ENCODE measurements around the gene RTL10. TPM values are rescaled to one million over a fixed set of nuclear protein-coding genes. Genes with fewer than 3 reads are reported as not detected.
A peak's percentile ranks its signal among the peaks of the same experiment; 100 is the strongest.

RTL10 gene
- total RNA-seq, 1 experiment from 2014 or later = 13.0 TPM

DNA sequence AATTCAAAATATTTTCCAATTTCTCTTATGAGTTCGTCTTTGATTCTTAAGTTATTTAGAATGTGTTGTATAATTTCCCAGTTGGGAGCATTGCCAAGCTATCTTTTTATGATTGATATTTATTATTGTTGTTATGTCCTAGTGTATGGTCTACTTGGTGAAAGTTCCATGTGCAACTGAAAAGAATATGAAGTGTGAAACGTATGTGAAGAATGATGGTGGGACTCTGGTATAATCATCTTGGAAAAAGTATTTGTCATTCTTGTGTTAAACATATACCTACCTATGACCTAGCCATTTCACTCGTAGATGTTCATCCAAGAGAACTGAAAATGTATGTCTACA is 12.0 kb upstream of the RTL10 start:
- no peak for DNase-seq (ENCODE audit: low read depth)

DNA sequence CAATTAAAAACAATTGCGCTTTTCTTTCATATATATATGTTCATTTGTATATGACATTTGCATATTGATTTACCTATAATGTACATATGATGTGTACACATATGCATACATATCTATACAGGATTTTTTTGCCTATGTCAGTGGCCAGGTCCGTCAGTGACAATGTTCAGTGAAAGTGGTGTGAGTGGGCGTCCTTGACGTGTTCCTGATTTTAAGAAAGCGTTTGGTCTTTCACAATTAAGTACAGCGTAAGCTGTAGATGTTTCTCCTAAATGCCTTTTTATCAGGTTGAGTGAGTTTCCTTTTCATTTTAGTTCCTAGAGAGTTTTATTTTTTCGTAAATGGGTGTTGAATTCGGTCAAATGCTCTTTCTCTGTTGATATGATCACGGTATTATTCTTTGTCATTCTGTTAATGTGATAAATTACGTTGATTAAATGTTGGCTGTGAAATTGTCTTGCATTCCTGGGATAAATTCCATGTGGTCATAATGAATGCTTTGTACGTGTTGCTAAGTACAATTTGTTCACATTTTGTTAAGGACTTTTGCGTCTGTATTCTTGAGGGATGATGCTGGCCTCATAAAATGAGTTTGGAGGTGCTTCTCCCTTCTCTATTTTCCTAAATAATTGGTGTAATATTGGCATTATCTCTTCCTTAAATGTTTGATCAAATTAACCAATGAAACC is 10.6 kb upstream of the RTL10 start:
- no peak for DNase-seq (ENCODE audit: low read depth)

DNA sequence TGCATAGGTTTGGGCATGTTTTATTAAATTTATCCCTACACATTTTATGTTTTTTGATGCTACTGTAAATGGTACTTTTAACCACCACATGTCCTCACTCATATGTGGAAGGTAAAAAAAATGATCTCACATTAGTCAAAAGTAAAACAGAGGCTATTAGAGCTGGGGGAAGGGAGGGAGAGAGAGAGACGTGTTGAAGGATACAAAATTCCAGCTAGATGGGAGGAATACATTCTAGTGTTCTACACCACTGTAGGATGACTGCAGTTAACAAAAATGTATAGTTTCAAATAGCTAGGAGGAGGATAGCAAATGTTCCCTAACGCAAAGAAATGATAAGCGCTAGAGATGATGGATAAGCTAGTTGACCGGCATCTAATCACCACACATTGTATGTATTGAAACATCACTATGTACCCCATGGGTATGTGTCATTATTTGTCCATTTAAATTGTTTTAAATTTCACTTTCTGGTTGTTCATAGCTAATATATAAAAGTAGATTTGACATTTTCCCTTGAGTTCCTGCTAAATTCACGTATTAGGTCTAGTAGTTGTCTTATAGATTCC is 9.9 kb upstream of the RTL10 start:
- DNase-seq (ENCODE audit: low read depth) = no peak

DNA sequence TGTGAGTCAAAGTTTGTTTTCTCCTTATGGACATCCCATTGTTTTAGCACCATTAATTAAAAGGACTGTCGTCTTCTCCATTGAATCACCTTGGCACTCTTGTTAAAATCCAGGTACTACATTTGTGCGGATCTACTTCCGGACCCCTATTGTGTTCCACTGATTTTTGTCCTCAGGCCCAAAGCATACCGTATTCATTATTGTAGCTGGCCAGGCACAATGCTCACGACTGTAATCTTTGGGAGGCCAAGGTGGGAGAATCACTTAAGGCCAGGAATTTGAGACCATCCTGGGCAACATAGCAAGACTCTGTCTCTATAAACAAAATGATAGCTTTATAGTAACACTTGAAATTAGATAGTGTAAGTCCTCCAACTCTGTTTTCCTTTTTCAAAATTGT is 8.9 kb upstream of the RTL10 start:
- DNase-seq (ENCODE audit: low read depth) = no peak

DNA sequence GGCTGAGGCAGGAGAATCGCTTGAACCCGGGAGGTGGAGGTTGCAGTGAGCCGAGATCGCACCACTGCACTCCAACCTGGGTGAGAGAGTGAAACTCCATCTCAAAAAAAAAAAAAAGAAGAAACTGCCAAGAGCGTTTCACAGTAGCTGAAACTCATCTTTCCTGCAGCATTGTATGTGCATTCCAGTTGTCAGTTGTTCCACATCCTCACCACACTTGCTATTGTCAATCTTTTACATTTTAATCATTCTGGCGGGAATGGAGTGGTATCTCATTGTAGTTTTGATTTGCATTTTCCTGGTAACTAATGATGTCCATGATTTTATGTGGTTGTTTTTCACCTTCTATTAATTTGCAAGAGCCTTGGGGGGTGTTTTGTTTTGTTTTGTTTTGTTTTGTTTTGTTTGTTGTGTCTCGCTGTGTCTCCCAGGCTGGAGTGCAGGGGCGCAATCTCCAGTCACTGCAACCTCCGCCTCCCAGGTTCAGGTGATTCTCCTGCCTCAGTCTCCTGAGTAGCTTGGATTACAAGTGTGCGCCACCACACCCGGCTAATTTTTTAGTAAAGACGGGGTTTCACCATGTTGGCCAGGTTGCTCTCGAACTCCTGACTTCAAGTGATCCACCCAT is 8.1 kb upstream of the RTL10 start:
- no peak for DNase-seq (ENCODE audit: low read depth)

DNA sequence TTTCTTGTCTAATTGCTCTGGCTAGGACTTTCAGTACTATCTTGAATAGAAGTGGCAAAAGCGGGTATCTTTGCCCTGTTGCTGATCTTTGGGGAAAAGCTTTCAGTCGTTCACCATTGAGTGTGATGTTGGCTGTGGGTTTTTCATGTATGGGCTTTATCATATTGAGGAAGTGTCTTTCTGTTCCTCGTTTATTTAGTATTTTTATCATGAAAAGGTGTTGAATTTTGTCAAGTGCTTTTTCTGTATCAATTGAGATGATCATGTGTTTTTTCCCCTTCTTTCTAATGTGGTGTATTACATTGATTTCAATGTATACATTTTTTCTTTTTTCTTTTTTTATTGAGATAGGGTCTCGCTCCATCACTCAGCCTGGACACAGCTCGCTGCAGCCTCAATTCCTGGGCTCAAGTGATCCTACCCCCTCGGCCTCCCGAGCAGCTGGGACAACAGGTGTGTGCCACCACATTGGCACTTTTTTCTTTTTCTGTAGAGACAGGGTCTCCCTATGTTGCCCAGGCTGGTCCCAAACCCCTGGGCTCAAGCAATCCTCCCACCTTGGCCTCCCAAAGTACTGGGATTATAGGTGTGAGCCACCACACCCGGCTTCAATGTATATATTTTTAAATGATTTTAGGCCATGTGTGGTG is 5.3 kb upstream of the RTL10 start:
- no peak for DNase-seq (ENCODE audit: low read depth)

DNA sequence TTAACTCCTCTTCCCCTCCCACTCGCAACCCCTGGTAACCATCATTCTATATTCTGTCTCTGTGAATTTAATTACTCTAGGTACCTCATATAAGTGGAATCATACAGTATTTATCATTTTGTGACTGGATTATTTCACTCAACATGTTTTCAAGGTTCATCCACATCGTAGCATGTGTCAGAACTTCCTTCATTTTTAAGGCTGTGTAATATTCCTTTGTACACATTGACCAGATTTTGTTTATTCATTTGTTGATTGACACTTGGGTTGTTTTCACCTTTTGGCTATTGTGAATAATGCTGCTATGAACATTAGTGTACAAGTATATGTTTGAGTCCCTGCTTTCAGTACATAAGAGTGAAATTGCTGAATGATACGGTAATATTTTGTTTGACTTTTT is 2.7 kb upstream of the RTL10 start:
- no peak for DNase-seq (ENCODE audit: low read depth)

DNA sequence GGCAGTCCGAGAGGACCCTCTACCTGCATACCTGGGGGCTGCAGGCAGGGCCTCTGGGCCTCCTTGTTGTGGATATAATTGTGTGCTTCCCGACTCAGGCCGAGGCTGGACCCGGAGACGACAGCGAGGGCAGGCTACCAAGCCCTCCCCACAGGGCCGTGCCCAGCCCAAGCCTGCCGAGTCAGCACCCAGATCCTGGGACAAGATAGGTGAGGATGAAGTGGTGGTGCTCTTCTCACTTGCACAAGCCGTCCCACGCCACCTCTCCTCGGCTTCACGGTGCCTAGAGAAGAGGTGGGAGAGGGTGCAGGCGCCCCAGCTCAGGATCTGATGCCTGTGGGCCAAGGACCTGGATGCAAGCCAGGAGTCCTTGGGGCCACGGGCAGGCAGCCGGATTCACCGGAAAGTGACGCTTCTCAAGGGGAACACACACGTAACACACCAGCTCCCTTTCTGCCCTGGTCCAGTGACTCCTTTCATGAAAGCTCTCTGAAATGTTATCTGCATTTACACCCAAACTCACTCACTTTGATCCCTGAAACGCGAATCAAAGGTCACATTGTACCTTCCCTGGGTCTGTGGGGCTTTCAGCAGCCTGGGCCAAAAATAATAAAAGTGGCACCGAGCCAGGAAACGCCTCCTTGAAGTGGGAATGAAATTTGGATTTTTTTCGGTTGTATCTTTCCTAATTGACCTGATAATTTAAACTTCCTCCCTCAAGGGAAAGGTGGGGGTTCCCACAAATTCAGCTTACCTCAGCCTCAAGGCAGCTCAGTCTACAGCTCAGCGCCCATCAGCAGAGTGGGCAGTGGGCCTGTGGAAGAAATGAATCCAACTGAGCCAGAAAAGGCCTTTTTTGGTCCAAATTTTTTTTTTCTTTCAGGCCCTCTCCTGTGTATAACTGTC is 1.1 kb upstream of the RTL10 start:
- peak; percentile 69 for DNase-seq (ENCODE audit: low read depth)

DNA sequence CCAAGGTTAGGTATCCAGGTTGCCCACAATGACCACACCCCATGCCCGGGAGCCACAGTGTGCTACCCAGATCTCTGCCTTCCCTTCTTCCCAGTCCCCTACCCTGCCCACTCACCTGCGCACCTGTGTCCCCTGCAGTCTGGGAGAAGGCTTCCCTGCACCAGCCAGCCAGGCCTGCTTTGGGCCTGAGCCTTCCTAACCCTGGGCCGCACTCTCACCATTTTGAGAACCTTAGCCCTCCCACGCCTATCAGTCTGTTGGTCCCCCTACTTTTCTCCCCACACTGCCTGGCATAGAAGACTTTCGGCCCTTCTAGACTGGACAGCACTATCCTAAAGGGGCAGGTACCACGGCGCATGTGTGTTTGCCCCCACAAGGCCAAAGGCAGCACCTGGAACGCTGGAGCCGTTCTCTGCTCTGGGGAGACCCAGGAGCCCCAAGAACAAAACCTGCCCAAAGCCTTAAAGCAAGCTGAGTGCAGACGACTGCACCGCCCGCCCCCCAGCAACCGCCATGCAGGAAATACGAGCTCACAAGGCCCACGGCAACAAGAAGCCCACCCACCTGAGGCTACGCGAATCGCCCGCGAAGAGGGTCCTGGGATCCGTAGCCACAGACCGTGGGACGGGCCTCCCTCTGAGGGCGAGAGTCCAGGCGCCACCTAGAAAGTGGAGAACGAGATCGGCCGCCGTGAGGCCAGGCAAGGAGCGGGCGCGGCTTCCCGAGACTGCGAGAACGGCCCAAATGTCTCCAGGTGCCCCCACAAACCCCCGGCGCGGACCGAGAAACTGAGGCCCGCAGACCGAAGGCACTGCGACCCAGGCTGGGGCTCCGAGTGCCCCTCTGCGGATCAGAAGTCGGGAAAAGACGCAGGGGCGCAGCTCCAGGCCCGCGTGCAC is 546 bp downstream of the RTL10 start:
- DNase-seq (ENCODE audit: low read depth) = peak; percentile 28

DNA sequence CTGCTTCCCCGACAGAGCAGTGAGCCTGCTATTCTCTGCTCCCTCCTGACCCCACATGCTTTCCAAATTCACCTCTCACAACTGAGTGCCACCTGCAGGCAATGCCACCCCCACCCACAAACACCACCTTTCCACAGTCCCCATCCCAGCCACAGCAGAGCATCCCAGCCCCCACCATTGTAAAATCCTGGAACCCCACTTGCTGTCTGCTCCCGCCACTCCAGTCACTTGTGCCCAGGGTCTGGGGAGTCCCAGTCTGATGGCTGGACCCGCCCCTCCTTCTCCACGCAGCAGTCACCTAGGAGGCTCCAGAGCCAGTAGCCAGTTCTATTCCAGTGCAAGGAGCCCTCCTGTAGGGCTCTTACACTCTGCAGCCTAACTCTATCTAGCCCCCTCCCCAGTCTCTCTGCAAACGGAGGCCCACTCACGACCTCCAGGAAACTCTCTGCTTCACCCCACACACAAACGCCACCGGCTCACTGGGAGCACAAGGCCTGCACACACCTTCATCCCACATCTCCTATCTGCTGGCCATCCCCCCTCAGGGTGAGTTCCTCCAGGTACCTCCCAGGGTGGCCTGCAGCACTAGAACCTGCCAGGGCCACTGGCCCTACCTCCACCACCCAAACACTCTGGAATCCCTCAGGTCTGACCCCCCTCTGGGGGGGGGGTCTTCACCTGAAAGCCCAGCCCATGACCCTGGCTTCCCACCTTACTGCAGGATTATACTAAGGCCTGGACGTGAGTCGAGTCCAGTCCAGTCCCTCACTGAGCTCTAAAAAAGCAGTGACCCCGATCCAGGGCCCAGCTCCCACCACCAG is 1.4 kb downstream of the RTL10 start:
- DNase-seq (ENCODE audit: low read depth) = no peak

DNA sequence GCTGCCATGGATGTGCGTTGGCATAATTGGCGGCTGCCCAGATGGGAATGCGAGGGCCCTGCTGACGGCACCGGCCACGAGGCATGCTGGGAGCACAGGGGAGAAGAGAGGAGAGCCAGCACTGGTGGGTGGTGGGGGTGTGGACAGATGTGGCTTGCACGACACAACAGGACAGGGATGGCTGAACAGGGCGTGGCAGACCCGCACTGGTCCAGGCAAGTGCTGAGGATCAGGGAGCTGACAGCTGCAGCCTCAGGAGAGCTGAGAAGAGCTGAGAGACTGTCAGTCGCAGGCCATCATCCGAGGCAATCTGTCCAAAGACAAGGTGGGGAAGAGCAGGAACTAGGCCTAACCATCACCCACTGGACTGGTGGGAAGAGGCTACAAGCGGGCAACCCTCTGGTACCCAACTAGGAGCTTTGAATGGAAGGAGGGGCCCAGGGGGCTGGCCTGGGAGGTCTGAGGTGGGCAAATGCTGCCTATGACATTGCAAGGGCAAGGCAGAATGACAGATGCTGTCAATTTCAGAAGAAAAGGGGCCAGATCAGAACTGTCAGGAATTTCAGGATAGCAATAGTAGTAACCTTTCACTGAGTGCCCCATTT is 2.4 kb downstream of the RTL10 start:
- DNase-seq (ENCODE audit: low read depth) = no peak

DNA sequence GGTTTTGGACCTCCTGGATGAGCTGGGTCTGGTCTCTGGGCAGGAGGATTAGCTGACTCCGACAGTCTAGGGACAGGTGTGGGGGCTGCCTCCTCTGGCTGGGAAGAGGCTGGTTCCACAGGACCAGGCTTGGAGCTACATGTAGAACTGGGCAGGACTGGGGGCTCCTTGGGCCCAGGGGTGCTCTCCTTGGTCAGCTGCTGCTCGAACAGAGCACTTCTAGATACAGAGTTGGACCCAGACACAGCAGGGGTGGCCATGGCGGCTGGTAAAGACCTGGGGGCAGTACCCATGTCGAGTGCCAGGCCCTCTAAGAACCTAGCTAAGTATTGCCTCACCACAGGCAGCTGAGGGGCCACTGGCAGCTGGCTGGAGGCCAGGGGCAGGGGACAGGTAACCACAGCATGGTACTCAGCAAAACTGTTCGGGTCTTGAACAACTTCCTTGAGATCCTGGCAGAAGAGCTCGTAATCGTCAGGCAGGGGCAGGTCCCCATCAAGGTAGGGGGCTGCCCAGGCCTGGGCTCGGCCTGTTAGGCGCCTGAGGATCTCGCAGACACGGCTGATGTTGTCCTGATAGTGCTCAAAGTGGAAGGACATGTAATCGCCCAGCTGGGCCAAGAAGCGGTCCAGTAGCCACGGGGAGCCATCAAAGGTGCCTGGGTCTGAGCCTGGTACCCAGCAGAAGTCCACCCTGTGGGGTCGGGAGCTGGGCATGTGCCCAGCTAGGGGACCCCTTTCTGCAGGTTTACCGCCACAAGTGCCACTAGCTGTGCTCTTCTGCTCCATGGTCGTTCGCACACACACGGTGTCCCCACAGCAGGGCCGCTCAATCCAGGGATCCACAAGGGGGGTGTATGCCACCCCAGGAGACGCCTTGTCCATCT is 3.1 kb downstream of the RTL10 start:
- no peak for DNase-seq (ENCODE audit: low read depth)

DNA sequence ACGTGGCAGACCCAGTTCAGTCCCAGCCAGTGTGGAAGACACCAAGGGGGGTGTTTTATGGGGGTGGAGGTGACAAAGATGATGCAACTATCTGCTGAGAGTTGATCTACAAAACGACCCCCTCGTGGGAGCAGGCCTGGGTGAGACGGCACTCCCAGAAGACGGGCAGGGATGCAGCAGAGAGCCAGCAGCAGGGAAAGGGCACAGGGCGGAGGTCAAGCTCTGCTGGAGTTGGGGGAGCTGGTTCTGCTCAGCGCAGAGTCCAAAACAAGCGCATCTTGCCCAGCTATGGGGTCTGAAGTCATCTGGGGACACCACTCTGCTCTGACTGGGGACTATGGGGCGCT is 3.9 kb downstream of the RTL10 start:
- no peak for DNase-seq (ENCODE audit: low read depth)

DNA sequence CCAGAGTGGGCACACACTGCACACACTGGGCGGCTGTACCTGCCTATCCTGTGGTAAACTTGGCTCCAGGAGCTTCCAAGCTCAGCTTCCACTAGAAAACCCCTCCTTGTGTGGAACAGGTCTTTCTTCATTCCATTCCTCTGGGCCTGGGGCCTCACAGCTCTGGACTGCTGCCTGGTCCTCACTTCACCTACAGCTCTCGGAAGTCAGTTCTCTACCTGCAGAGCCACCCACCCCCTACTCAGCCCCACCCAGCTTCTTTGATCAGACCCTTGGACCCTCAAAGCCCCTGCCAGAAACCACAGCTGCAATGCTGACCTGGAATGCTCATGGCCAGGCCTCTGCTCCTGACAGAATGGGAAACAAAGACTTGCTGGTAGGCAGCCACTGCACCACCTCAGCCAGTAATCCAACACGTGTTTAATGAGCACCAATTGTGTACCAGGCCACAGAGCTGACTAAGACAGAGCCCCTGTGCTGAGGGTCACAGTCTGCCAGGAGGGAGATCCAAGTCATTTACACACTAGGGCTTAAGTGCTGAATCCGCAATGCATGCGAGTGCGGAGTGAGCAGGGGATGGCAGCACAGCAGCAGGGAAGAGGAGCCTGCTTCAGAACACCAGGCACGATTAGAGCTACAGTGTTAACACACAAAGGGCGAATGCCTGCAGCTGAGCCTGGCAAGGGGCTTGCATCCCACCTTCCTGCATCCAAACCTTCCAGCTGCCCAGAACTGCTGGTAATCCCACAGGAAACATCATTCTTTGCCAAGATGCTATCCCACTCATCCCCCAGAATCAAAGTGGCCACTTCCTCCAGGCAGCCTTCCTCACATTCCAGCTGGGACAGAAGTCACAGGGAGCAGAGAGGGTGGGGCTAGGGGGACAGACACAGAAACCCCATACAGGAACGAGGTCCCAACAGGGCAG is 4.6 kb downstream of the RTL10 start:
- DNase-seq (ENCODE audit: low read depth) = no peak

DNA sequence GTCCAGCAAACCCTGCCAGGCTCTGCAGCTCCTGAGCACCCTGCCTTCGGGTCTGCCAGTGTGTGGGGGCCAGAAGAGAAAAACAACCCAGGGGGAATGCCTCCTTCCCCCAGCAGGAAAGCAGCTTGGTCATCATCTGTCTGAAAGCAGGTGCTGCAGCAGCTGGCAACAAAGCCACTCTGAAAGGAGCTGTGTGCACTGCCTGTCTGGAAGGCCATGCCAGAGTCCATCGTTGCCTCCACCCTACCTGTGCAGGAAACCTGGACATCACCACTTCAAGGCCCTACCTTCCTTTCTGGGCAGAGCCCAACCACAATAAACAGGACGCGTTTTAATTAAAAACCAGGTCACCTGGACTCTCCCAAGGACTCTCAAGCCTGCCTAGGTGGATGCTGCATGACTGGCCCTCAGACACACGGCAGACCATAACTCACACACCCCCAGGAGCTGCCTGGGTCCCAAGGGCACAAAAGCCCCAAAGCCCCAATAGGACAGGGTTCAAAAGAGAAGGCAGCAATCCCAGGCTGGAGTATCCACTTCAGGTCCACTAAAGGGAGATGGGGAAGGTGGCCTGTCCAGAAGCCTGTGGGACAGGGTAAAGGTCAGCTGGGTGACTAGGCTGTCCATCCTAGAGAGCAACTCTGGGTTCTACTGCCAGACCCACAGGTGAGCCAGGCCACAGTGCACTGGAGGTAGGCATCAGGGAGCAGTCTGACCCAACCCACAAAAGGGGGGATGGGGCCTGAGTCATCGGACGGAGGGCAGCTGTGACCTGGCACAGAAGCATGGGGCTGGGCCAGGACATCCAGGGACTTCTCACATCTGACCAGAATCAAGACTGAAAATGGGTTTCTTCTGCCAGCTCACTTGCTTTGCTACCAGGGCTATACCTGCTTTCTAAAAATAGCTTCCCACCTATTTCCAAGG is 6.1 kb downstream of the RTL10 start:
- DNase-seq (ENCODE audit: low read depth) = peak; percentile 59

DNA sequence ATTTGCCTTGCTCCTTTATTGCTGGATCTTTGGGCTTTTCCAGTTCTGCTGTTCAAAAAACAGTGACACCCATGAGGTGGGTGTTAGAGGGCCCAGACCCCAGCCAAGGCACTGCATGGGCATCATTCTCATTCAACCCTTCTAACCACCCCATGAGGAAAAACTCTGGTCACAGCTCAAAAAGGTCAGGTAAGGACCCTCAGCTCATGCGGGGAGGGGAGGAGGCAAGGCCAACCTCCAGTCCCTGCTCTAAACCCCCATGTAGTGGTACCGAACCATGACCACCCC is 7.4 kb downstream of the RTL10 start:
- DNase-seq (ENCODE audit: low read depth) = no peak
